ENCODE measurements around the gene POU6F2. TPM values are rescaled to one million over a fixed set of nuclear protein-coding genes. Genes with fewer than 3 reads are reported as not detected.

The POU6F2 gene
- total RNA-seq, 1 experiment from 2014 or later: 0.27 TPM

GRCh38 chr7:39091145-39091544 is 113.4 kb downstream of the POU6F2 start:
- Histone ChIP-seq H3K9me3 (ENCODE audit: control insufficient read depth in 1 of 2, insufficient read depth in 1 of 2, low read depth in 1 of 2, low read length in 2 of 2) (no peaks in the 10 kb centered on the region), H3K36me3 (ENCODE audit: control insufficient read depth in 1 of 2, insufficient read depth in 2 of 2, low read length in 2 of 2) (no peaks in the 10 kb centered on the region), H3K79me2 (ENCODE audit: insufficient read depth, low read length) (no peaks in the 10 kb centered on the region), H3K4me1 (ENCODE audit: control insufficient read depth in 1 of 2, insufficient read depth in 2 of 2, low read length in 2 of 2) (no peaks in the 10 kb centered on the region), H4K20me1 (ENCODE audit: insufficient read depth) (no peaks in the 10 kb centered on the region), H3K4me2 (ENCODE audit: low read length) (no peak overlapping the region), H3K27ac (ENCODE audit: low read depth, low read length) (no peak overlapping the region), H2AFZ (ENCODE audit: low read depth, low read length, poor library complexity, severe bottlenecking) (no peak overlapping the region), H3K9ac (ENCODE audit: low read length) (no peak overlapping the region), H3K27me3 (ENCODE audit: insufficient read depth, low read length) (peaks cover 40% of the 10 kb centered on the region), H3K9me2 (ENCODE audit: insufficient read depth) (no peaks in the 10 kb centered on the region), H3K4me3 (replicated peaks in 1 of 2; ENCODE audit: low read depth in 1 of 2, low read length in 2 of 2) (no peak overlapping the region)
- ChIA-PET RAD21 (ENCODE audit: low non-redundant PET in 1 of 2, low total read pairs in 2 of 2, uncharacterized antibody in 2 of 2, unreplicated experiment in 2 of 2) (no interaction called here), POLR2A (no interaction called here), CTCF (no interaction called here)
- TF ChIP-seq RAD21 (IDR thresholded peaks at IDR 0.05; ENCODE audit: low read depth) (no peak), SP1 (IDR thresholded peaks at IDR 0.05; ENCODE audit: low read depth) (no peak), FOSL1 (IDR thresholded peaks at IDR 0.05; ENCODE audit: low read depth) (no peak), SRF (IDR thresholded peaks at IDR 0.05; ENCODE audit: low read depth) (no peak), MAX (IDR thresholded peaks at IDR 0.05) (no peak), REST (IDR thresholded peaks at IDR 0.05; ENCODE audit: low read depth) (no peak), ZNF274 (IDR thresholded peaks at IDR 0.05; ENCODE audit: low read depth, low read length) (no peak), EZH2phosphoT487 (IDR thresholded peaks at IDR 0.05; ENCODE audit: borderline replicate concordance) (no peak), SIN3A (IDR thresholded peaks at IDR 0.05; ENCODE audit: low read depth) (no peak)
- intact Hi-C loops (cut with micrococcal nuclease): no loop called here
- ATAC-seq (no peak), DNase-seq (ENCODE audit: low read depth, low spot score) (no peak)
- no TSS peak for BruUV-seq (replicated peaks)
